ENCODE data around the gene CHRNB1.

DNA sequence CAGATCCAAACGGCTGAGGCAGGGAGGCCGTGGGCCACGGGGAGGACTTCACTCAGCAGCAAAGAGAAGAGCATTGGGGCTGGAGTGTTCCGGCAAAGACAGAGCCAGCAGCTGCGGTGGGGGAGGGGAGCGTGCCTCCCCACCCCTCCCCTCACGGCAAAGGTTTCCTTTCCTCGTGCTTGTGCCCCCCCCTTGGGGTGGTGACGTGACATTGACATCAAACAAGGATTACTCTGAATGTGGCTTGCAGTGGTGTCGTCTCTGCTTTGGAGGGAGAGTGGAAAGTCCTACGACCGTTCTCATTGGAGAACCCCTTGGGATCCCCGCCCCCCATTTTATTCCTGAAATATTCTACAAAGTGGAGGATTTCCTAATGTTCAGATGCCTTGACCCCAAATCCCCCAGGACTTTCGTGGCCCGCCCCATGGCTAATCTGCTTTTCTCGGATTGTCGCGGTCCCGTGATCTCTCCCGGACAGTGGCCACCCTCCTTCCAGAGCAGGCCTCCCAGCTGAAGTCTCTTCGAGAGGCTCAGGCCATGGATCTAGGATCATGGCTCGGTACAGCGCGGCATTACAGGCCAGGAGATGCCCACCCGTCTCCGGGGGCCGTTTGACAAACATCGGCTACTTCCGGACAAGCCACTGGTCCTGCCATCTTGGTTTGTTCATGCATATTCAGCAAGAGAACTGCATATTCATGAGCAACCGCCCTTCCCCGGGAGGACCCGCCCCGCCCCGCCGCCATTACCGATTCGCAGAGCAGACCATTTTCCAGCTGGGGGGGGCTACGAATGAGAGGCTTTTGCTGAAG is 38.6 kb downstream of the CHRNB1 start:
- TF ChIP-seq, protein P1, sequence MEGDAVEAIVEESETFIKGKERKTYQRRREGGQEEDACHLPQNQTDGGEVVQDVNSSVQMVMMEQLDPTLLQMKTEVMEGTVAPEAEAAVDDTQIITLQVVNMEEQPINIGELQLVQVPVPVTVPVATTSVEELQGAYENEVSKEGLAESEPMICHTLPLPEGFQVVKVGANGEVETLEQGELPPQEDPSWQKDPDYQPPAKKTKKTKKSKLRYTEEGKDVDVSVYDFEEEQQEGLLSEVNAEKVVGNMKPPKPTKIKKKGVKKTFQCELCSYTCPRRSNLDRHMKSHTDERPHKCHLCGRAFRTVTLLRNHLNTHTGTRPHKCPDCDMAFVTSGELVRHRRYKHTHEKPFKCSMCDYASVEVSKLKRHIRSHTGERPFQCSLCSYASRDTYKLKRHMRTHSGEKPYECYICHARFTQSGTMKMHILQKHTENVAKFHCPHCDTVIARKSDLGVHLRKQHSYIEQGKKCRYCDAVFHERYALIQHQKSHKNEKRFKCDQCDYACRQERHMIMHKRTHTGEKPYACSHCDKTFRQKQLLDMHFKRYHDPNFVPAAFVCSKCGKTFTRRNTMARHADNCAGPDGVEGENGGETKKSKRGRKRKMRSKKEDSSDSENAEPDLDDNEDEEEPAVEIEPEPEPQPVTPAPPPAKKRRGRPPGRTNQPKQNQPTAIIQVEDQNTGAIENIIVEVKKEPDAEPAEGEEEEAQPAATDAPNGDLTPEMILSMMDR (IDR thresholded peaks at IDR 0.05), result no peak
- peak; percentile 24 to 61 for TF ChIP-seq POLR2A (IDR thresholded peaks at IDR 0.05)

All from Peyer's patch (tissue), 4 donors.